Stimulated activated CD4-positive, alpha-beta T cell treated with anti-CD3 and anti-CD28 coated beads, Interleukin-4, amount 100 ng/mL, for 1 hour (primary cell): ENCODE data around the gene MPZL1.
A peak's percentile ranks its signal among the peaks of the same experiment; 100 is the strongest.

Source experiments
- DNase-seq: peaks from one replicate; pipeline ENCODE4 v3.0.0-alpha.2; 2020

Gene MPZL1

GRCh38 chr1:167721617-167722151 lies at the start of gene MPZL1:
TSS of gene MPZL1 (plus strand) at chr1:167721982. CDS start at chr1:167722152, 170 bp downstream.
- peak; percentile 93 for DNase-seq

DNA sequence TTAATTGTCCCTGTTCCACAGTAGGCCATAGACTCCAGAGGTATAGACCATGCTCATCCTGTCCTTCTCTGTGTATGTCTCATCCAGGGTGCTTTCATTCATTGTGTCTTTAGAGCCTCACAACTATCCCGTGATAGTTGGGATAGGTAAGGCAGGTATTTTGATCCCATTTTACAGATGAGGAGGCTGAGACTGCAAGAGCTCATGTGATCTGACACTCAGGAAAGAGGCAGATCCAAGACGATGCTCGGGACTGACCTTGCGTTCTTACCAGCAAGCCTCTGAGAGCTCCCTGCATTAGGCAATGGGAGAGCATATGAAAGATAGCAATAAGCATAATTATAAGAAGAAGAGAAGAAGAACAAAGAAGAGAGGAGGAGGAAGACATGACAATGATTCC lies 49.0 kb upstream of the MPZL1 start:
- DNase-seq: no peak

DNA sequence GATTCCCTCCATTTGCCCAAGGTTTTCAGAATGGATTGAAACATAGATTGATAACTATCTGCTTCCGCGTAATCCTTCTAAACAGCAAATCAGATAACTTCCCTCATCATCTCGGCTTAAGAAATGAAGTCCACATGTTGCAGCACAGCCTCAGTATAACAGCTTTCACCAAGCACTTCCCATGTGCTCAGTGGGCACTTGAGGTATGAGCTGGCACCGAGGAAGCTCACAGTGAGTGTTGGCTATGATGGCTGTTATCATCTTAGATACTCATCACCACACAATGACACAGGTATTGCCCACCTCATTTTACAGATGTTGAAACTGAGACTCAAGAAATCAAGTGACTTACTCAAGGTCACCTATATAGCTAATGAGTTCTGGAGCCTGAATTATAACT lies 48.5 kb upstream of the MPZL1 start:
- DNase-seq: no peak

DNA sequence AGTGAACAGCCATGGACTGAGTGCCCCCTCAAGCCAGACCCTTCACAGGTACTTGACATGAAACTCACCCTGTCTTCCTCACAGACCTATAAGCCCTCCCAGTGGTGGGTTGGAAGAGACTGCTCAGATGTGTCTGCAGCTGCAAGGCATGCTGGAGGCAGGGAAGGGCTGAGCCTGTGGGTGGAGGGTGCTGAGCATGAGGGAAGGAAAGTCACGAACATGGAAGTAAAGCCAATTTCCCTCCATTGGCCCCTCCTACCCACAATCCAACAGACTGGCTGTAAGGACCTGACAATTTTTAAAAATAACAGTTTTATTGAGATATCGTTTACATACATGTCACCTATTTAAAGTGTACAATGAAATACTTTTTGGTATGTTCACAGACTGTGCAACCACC lies 47.6 kb upstream of the MPZL1 start:
- no peak for DNase-seq

GRCh38 chr1:167675440-167675839 lies 46.3 kb upstream of the MPZL1 start:
- DNase-seq: no peak

- DNase-seq: no peak
Observed at GRCh38 chr1:167676205-167676915, 45.4 kb upstream of the MPZL1 start.

DNA sequence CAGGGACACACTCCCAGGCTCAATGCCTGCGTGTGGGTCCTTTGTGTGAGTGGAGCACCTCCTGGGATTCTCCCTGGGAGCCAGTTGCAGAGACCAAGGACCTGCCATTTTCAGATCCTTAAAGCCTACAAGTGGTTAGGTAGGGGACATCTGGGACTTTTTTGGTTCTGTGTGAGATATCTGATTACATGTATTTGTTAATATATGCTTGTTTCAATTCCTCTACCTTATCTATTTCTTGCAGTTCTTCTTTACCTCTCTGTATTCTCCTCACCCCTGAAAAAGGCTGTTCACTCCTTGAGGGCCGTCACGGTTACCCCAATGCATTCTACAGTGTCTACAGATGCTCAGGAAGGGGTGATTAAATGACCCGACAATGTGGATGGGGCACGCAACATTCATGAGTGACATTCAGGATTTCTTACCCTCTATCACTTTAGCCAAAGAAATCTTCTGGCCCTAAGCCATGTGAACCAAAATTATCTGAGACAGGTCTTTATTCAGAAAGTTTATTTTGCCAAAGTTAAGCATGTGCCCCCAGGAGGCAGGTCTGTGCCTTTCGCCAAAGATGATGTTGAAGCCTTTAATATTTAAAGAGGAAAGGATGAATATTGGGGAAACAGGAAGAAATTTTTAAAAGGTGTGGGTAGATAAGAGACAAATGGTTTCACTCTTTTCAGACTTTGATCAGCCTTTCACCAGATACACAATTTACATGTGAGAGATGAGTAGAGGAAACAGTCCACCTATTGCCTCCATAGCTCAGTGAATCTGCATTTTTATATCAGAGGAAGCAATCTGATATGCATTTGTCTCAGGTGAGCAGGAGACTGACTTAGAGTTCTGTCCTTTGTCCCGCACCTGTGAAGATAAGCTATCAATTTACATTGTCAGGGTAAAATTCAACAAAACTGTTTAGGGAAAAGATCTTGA lies 44.6 kb upstream of the MPZL1 start:
- DNase-seq: no peak

DNA sequence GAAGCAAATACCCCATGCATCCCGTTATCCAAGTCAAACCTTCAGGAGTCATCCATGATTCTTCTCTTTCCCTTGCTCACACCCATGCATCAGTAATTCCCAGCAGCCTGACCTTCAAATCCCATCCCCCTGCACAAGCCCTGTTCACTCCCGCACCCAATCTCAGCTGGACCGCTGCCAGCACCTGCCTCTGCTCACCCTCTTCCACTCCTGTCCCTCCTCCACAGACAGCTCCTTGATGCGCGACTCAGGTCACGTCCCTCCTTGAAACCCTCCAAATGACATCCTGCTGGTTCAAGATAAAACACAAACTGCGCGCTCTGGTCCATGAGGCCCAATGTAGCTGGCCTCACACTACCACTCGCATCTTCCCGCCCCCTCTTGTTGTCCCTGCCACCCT lies 43.4 kb upstream of the MPZL1 start:
- DNase-seq: no peak

GRCh38 chr1:167678838-167679237 lies 42.9 kb upstream of the MPZL1 start:
- DNase-seq: no peak

DNA sequence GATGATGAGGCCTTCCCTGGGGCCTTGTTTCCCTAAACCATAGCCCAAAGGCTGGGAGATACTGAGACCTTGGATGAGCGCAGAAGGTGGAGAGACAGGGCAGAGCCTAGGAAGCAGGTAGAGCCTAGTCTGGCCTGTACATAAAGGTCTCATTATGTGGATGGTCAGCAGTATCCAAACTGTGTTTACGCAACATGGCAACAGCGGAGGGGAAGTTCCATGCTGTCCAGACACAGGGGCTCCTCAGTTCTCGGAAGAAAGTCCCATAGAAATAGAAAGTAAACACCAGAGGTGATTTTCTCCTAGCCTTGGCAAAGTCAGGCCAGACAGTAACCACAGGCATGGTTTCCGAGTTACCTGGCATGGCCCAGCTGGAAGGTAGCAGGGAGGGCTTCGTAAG lies 42.1 kb upstream of the MPZL1 start:
- DNase-seq: no peak

DNA sequence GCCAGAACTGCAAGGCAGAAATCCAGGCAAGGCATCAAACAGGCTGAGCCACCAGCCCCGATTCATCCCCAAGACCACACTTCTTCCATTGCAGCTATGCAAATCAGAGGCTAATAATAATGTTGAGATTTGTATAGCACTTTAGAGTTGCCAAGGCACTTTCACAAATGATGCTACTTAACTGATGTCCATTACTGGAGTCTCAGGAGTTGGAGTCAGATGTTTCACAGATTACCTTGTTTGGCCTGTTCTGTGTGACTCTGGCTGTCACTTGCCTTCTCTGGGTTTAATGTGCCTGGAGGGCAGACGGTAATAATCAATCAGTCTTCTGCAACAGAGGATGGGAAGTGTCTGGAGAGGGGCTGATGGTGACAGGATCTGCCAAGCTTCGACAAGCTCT lies 40.8 kb upstream of the MPZL1 start:
- no peak for DNase-seq

DNA sequence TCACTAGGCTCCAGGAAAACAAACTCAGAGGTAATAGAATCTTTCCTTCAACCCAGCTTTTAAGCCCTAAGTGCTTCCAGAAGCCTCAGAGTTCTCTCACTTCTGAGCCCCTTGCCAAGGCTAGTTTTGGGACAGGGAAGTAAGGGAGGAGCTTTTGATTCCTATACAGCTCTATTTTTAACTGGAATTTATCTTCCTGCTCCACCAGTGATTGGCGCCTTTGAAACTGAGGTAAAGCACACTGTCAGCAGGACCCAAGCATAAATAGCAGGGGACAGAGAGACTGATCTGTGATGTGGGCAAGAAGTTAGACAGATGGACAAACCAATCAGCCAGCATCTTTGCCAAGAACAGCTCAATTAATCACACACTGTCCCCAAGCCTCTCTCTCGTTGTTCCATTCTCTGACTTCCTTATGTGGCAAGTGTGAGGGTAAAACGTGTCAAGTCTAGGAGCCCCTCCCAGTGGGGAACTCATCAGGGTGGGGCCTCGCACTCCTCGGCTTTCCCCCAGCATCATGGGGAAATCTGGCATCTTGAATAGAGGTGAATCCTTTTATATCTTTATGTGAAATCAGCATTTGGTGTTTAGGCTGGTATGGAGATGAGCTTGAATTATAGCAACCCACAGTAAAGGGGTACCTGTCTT lies 40.2 kb upstream of the MPZL1 start:
- DNase-seq: no peak

- DNase-seq: no peak
Observed at GRCh38 chr1:167683226-167683625, 38.6 kb upstream of the MPZL1 start.

DNA sequence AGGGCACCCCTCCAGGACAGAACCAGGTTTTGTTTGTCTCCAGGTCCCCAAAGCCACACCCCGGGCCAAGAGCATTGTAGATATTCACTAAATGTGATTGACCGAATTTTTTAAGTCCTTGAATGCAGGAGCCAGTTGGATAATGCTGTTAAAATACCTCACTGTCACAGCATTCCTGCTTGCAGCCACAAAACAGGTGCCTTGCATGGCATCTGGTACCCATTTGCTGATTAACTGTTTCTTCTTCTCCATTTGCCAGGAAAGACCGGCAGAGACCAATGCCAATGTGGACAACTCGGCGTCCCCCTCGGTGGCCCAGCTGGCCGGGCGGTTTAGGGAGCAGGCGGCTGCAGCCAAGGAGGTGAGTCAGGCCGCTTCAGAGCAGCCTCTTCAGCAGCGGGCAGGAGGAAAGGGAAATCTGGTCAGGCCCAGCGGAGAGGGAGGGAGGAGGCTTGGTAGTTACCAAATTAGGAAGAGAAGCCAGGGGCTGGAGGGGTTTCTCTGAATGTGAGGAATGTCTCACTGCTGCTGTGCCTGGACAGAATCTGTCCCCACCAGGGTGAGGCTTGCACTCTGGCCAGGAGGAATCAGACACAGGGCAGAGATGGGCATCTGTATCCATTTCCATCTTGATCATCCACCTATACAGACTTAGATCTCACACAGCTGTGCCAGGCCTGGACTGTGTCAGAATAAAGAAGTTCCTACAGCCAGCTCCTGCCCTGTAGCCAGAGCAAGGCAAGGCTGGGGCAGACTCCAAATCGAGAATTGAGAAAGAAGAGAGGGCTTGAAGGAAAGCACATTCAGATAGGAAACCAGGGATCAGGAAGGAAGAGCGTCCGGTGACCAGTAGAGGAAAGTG lies 37.9 kb upstream of the MPZL1 start:
- no peak for DNase-seq

DNA sequence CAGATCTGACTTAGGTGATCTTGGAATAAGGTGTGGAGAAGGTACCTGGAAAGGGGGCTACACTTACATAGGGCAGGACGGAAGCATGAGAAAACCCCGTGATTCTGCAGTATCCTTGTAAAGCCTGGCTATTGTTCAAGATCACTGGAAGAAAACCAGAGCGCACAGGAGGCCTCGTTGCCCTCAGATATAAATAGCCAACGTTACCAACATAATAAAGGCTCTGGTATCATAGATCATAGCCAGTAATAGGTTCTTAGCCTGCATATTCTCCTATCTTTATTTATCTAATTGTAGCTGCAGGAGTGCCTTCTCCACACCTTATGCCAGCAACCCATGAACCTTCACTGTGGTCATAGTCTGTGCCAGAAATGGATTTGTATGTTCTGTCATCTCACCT lies 35.9 kb upstream of the MPZL1 start:
- DNase-seq: no peak

DNA sequence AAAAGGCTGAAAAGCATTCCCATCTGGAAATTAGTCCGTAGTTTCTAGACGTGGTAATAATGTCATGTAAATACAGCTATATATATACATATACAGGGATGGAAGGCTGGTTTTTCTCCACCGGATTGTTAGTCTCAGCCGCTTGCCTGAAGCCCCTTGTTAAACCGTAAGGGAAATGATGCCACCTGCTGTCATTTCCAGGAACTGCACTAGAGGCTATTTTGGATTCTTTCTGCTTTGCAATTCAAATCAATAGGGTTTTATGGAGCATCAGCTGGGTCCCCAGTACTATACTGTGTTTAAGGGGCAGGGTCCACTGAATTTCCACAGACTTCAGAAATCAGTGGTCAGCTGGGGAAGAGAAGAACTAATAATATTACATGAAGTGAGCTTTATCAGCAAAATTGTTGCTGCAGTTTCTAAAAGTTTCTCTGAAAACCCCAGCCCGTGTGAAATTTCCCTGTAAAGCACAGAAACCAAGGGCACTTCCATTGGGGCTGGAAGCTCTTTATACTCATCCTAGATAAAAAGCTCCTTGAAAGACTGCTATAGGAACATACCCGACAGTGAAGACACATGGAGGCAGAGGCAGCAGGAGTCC lies 33.8 kb upstream of the MPZL1 start:
- peak; percentile 68 for DNase-seq

DNA sequence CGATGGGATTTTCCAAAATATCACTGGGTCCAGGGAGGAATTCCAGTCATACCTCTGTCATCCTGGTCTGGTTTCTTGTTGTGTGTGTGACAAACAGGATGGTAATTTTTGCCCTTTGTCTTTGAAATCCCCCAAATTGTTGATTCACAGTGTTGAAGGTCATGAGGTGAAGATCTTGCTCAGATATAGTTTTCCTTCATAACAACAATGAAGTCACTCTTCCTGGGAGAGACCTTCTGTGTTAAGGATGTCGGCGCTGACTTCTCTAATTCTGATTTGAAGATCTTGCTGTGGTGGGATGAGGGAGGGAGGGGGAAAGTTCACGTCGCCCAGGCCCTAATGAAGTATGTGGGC lies 32.2 kb upstream of the MPZL1 start:
- DNase-seq: no peak

- DNase-seq: no peak
Observed at GRCh38 chr1:167690053-167690452, 31.7 kb upstream of the MPZL1 start.

- DNase-seq: no peak
Observed at GRCh38 chr1:167693425-167694045, 28.2 kb upstream of the MPZL1 start.

GRCh38 chr1:167694691-167695090 lies 27.1 kb upstream of the MPZL1 start:
- DNase-seq: no peak

GRCh38 chr1:167695147-167695546 lies 26.6 kb upstream of the MPZL1 start:
- DNase-seq: no peak
